GM19397 (cell line): ENCODE measurements around the gene CHMP4B.

Source experiments
- ATAC-seq: cut with Tn5 transposase; IDR thresholded peaks from one replicate; pipeline ENCODE4 v1.9.1; 2021; ENCODE audit warnings: mild to moderate bottlenecking, moderate library complexity; ENCODE audit not compliant: unreplicated experiment

Gene CHMP4B

DNA sequence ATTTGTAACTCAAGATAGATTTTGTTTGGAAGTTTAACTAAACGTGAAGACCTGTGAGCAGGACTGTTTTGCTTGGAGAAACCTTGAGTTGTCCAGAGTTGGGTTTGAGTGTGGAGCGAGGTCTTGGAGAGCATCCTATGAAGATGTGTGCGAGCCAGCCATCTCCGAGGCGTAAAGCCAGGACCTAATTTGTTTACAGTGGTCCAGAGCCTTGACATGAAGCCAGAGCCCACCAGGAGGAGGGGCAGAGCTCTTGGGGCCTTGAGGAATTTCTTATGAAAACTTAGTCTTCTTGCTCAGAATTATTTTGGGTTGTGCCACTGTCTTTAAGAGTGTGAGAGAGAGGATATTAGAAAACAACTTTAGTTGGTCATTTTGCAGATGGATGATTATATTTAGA is 6.3 kb downstream of the CHMP4B start:
- no peak for ATAC-seq

DNA sequence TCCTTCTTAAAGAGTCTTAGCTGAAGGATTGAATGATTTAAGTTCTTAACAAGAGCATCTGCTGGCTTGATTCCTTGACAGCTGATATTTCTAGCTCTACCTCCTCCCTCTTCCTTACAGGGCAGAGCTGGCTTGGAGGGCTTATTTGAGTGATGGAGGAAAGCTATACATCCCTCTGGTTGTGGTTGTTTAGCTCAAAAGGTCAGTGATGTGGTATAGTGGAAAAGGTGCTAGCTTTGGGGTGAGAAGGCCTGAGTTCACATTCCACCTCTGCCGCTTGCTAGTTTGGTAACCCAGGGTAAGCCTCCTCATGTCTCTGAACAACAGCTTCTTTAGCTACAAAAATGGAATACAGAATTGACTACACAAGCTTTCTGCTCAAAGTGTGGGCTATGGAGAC is 8.3 kb downstream of the CHMP4B start:
- no peak for ATAC-seq

DNA sequence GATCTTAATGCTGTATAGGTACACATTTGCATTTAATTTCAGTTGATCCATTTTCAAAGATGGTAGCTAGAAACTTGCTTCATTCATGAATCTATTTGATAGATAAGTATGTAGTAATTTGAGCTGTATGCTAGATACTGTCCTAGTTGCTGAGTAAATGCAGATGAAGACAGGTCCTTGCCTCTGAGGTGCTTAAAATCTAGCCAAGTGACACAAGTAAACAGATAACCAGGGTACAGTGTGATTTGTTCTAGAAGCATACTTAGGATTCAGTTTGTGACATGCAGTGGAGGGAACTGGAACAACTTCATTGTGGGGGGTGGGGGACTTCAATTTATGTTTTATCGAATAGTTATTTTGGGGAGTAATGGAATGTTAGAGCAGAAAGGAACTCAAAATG is 9.2 kb downstream of the CHMP4B start:
- no peak for ATAC-seq

DNA sequence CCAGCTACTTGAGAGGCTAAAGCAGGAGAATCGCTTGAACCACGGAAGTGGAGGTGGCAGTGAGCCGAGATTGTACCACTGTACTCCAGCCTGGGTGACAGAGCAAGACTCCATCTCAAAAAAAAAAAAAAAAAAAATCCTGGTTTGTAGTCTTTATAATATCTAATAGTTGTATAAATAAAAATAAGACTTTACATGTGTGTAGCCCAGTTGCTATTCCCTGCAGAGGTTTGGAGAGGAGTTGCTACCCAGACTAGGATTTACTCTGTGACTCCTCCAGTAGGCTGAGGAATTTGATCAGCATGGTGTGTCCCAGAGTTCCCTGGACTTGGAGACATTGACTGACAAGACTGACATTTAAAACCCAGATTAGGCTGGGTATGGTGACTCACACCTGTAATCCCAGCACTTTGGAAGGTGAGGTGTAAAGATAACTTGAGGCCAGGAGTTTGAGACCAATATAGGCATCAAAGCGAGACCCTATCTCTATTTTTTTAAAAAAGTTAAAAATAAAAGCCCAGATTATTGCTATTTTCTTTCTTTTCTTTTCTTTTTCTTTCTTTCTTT is 10.2 kb downstream of the CHMP4B start:
- ATAC-seq, result no peak

DNA sequence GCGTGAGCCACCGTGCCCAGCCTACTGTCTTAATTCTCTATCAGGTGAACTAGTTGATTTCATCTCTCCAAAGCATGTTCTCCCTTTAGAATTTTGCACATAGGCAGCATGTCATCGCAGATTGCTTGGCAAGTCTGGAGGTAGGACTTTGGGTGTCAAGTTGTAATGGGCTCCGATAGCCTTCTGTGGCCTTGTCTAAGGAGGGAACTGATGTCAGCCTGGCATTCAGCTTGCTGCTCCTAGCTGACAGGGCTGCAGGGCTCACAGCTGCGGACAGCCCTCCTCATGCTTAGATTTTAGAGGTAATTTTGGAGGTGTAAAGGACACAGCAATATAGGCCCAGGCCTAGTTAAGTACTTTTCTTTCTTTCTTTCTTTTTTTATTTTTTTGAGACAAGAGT is 11.3 kb downstream of the CHMP4B start:
- ATAC-seq, result no peak

DNA sequence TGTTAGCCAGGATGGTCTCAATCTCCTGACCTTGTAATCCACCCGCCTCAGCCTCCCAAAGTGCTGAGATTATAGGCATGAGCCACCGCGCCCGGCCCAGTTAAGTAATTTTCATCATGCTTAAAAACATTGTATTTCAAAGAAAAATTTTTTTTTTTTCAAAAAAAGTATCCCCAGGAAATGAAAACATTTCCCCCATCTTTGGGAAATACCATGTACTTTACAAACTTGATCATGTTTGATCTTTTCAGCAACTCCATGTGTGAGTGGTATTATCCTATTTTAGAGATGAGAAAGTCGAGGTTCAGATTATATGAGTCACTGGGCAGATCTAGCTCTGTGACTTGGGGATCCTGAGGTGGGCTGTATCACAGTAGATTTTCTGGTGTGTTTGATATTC is 11.8 kb downstream of the CHMP4B start:
- ATAC-seq, result no peak

DNA sequence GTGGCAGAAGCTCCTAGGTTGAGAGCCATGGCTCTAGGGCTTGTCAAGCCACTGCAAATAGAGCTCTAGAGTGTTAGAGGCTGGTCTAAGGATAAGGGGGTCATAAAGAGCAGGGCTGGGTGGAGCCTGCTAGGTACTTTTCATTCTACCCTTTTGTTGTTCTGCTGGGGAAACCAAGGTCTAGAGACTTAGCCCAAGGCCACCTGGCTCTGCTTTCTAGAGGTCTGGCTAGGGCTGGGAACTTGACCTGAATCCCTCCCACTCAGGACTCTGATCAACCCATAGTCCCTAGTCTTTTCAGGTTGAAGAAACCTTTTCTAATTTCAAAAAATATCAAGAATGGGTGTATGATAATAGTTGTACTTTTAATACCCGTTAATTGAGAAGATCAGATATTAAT is 13.7 kb downstream of the CHMP4B start:
- no peak for ATAC-seq

DNA sequence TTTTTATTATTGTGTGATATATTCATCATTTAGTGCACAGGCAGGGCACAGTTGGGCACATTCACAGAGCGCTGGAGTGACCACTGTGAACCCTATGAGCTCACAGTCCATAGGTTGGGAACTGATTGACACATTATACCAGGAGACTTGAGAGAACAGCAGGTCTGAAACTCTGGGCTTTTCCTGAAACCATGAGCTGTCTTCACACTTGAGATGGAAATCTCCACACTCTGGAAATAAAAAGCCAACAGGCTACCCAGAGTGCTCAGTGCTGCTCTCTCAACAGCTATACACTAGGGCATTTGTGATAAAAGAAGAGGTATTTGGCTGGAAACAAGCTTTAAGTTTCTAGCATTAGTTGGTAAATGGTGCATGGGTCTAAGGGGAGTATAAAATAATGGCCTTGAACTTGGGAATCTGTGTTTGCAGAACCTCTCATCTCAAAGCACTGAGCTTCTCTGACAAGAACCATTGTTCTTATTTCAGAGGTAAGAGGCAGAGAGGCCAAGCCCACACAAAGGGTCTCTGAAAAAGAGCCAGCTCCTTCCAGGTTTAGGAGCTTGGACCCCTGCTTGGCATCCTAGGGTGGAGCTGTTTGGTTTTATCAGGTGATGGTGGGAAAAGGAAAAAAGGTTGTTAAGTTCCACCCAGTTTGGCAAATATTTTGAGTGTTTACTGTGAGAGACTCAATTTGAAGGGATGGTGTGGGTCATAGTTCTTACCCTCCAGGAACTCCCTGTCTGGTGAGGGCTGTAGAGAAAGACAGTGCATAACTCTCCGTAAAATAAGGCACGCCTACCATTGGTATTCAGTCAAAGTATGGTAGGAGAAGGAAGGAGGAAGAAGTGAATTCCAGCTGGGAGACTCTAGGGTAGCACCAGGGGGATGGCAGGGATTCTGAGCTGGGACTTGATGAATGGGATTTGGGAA is 14.5 kb downstream of the CHMP4B start:
- ATAC-seq, result no peak

DNA sequence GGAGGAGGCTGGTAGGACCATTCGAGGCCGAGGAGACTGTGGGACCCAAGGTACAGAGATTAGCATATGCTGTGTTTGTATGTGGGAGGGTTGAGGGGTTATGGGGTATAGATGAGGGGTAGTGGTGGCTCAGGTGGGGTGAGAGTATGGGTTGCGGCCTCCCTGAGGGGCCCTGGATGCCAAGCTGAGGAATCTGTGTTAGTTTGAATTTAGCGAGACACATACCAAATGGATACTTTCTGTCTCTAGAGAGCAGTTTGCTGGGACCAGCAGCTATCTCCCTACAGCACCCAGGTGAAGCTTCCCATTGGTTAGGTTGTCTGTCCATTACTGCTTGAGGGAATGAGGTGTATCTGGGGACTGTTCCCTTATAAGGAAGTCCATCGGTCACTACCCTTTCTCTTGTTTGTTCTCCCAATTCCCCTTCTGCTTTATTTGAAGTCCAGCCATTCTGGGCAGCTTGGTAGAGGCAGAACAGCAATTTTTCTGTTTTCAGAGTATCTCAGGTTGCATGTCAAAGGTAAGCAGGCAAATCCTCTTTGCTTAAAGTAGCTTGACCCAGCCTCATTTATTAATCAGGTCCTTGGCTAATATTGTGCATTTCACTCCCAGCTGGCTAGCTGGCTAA is 15.2 kb downstream of the CHMP4B start:
- ATAC-seq, result no peak

DNA sequence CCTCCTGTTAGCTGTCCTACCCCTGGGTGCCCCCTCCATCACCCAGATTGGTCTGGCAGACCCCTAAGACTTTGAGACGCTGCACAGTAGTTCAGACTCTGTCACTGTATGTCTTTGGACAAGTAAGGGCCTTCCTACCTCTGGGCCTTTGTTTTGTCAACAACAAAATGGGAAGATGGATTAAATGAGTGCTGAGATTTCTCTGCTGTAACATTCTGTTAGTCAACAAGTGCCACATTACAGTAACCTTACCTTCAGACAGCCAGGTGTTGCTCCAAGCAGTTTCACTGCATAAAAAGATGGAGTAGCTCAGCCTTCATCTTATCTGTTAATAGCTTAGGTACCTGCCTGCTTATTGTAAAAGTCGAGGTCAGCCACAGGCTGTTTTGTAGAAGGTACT is 16.0 kb downstream of the CHMP4B start:
- no peak for ATAC-seq

DNA sequence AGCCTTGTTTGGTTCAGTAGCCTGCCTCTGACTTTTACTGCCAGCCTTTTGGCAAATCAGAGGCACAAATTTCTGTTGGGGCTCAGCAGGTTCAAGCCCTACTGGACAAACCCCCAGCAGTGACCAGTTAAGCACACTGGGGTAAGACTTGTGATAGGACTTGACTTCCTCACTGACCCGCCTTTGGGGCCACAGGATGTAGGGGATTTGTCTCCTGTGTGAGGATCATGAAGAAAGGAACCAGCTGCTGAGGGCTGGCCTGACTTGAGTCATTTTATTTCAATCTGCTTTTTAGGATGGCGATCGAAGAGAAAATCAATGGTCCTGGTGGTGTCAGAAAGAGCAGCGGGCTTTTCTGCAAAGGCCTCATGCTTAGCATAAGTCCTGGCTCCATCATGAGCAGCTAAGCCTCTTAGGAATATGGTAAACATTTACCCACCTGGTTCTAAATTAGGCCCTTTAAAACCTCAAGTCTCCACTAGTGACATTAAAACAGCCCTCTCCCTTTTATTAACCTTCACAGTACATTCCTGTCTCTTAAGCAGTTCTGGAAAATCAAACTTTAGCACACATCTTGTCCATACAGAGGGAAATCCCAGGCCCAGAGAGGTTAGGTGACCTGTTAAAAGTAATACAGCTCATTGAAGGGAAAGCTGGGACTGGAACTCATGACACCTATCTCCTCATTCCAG is 16.6 kb downstream of the CHMP4B start:
- no peak for ATAC-seq

DNA sequence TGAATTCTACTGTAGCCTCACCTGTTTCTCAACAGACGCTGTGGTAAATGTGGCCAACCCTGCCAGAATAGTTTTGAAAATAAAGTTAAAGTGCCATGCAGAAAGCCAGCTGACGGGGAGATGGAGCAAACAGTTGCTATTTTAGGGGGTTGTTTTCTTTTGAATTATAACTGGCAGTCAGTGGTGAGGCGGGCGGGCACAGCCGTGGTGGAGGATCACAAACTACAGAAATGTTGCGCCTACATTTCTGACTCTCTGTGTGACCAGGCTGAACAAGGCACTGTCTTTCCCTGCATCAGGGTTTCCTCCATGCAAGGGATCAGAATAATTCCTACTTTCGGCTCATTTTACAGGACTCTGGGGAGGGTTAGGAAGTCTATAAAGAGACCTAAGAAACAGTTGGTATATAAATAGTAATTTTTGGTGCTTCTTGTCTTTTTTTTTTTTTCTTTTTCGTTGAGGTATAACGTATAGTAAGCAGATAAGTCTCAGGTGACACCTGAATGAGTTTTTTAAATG is 17.2 kb downstream of the CHMP4B start:
- ATAC-seq, result no peak

DNA sequence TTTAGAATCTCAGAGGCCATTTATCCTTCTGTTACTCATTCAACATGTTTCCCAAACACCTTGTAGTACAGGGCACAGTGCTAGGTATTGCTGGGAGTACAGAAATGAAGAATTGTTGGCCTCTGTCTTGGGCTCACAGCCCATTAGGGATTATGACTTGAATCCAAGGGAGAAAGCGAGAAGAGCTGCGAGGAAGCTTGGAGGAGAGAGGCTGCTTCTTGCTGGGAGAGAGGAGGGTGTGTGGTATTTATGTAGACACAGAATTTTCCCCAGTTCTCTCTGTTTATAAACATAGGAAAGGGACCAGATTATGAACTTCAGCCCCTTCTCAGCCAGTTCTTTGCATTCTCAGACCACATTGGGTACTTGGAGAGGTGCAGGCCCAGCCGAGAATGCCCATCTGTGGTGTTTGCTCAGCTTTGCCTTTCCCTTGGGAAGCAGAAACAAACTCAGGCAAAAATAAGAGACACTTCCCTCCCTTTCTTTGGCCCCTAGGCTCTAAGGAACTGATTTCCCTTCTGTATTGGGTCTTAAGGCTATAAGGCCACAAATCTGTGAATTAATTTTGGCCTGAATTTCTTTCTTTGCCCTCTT is 17.9 kb downstream of the CHMP4B start:
- no peak for ATAC-seq

DNA sequence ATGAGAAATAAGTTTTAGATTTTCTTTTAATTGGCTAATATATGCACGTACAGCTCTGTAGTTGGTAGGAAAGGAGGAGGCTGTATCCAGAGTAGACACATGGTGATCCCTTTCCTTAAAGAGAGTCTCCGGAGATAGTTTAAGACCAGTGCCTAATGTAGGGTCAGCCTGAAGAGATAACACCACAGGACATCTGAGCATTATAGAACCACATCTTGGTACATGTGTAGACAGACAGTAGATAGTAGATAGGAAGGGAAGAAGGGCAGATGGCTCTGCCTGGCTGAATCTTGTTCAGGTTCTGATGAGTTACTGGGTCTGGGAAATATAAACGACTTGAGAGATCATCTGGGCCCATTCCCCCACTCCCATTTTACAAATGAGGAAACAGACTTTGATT is 18.5 kb downstream of the CHMP4B start:
- ATAC-seq, result no peak

DNA sequence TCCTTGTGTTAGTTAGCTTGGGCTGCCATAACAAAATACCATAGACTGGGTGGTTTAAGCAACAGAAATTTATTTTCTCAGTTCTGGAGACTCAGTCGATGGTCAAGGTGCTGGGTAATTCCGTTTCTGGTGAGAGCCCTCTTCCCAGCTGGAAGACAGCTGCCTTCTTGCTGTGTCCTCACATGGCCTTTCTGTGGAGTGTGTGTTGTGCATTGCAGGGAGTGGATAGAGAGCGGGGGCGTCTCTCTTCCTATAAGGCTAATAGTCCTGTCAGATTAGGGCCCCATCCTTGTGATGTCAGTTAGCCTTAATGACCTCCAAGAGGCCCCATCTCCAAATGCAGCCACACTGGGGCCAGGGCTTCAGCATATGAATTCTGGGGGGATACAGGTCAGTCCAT is 19.2 kb downstream of the CHMP4B start:
- ATAC-seq, result no peak

DNA sequence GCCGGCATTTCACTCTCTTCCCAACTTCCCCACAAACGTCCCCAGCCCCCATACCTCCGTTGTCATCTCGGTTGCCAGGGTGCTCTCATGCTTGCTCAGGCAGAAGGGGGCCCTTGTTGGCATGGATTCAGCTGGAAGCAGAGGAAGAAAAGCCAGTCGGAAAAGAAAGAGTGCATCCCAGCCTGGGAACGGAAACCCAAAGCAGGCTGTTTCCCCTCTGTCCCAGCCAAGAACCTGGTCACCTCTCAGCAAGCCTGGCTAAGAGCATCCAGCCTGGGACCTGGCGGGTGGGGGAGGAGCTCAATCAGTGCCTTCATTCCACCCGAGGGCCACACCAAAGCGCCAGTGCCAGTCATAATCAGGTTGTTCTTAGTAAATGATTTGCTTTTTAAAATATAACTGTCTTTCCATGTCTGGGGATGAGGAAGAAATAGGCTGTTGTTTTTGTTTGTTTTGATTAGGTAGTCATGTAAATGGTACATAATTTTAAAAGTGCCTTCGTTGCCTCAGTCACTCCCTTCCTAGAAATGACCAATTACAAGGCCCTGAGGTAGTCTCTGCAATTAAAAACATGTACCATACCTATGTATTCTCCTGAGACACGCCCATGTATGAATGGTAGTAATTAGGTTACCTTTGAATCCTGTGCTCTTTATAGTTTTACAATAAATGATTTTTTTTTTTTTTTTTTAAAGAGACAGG is 21.1 kb downstream of the CHMP4B start:
- no peak for ATAC-seq

DNA sequence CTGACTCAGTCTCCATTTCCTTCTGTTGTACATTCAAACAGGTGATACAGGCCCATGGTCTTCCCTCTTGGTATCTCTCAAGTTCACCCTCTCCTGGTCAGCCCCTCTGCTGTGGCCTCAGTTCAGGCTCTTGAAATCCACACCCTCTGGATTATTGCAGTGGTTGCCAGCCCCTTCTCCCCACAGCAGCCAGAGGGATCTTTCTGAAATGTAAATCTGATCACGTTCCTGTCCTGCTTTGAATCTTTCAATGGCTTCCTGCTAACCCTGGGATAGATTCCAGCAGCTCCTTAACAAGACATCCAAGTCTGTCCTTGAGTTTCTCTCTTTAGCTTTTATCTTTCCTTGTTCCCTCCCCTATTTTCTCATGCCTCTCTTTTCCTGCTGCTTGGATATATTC is 22.2 kb downstream of the CHMP4B start:
- ATAC-seq, result no peak

DNA sequence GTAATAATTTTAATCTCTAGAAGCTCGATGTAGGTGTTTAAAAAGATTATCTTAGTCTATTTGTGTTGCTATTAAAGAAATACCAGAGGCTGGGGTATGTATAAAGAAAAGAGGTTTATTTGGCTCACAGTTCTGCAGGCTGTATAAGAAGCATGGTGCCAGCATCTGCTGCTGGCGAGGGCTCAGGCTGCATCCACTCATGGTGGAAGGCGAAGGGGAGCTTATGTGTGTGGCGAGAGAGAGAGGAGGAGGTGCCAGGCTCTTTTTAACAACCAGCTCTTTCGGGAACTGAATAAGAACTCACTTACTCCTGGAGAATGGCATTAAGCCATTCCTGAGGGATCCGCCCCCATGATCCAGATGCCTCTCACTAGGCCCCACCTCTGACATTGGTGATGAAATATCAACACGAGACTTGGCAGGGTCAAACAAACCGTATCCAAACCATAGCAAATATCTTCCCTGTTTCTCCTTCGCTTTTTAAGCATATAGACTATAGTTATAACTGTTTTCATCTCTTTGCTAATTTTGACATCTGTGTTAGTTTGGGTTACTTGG is 24.5 kb downstream of the CHMP4B start:
- no peak for ATAC-seq

DNA sequence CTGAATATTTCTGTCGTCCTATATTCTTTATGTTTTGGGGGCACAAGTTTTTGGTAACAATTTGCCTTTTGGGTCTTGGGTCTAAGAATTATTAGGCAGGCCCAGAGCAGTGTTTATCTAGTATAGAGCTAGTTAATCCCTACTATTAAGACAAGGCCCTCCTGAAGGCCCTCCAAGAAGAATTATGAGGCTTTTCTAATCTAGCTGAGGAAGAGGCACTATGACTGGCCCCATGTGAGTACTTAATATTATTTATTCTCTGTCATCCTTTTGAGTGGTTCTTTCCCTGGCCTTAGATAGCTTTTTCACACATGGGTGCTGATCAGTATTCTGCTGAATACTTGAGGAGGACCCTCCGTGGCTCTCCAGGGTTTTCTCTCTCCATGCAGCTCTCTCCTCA is 25.1 kb downstream of the CHMP4B start:
- ATAC-seq, result no peak
